A549 (cell line): ENCODE measurements around the gene HMG20A. TPM values are rescaled to one million over a fixed set of nuclear protein-coding genes. Genes with fewer than 3 reads are reported as not detected.

Source experiments
- ATAC-seq, 2 experiments: fragments of 200-7000 bp in 1 of 2; fragments of >200 bp in 1 of 2; cut with Nextera tagmentation in 1 of 2; cut with Tn5 transposase in 1 of 2; 3 replicates each; pipeline versions ENCODE4 v1.8.0 to v1.9.1; 2018 to 2020; ENCODE audit warnings: mild to moderate bottlenecking in 1 of 2, moderate library complexity in 1 of 2
- CTCF ChIA-PET: fragments of 300-600 bp; sonication (Branson Sonifier 250); formaldehyde crosslinking; extraction: SDS; loops from one replicate; lab custom pipeline; 2021; ENCODE audit warnings: antibody characterized with exemption, inconsistent platforms; lab: Yijun Ruan, JAX
- POLR2A ChIA-PET: fragments of 350-600 bp; formaldehyde crosslinking; extraction: SDS; loops from one replicate; lab custom pipeline; 2021; ENCODE audit warnings: antibody characterized with exemption, inconsistent platforms; lab: Yijun Ruan, JAX
- DNase-seq, 2 experiments: peaks; one replicate each; pipeline versions ENCODE4 v3.0.0 to v3.0.0-alpha.2; 2011 to 2016; ENCODE audit warnings: low read depth in 1 of 2, low spot score in 1 of 2
- FAIRE-seq: peaks from 2 replicates; lab custom pipeline; 2011; peaks lifted over from hg19 to GRCh38; lab: Jason Lieb, UNC
- H3K27ac ChIP-seq, 2 experiments: fragments of >200 bp; sonication (Bioruptor Twin); formaldehyde crosslinking; 3 replicates each; pipeline ENCODE4 v1.5.1; 2016 to 2017
- H3K4me1 ChIP-seq: fragments of >200 bp; sonication (Bioruptor Twin); formaldehyde crosslinking; 3 replicates; pipeline ENCODE4 v1.6.1; 2016
- H3K4me2 ChIP-seq: fragments of >200 bp; sonication (Bioruptor Twin); formaldehyde crosslinking; 3 replicates; pipeline ENCODE4 v1.6.1; 2016
- H3K4me3 ChIP-seq: fragments of >200 bp; sonication (Bioruptor Twin); formaldehyde crosslinking; 3 replicates; pipeline ENCODE4 v1.5.1; 2016
- H3K9me3 ChIP-seq: fragments of >200 bp; sonication (Bioruptor Twin); formaldehyde crosslinking; 3 replicates; pipeline ENCODE4 v1.6.1; 2016
- CBX2 ChIP-seq: fragments of 200-600 bp; sonication (generic); IDR thresholded peaks from 2 replicates; pipeline ENCODE4 v1.6.1; 2016; ENCODE audit warnings: low read depth, mild to moderate bottlenecking, borderline replicate concordance
- CBX8 ChIP-seq: fragments of 200-600 bp; sonication (generic); IDR thresholded peaks from 2 replicates; pipeline ENCODE4 v1.6.1; 2016
- CHD2 ChIP-seq: fragments of 150-350 bp; IDR thresholded peaks from 2 replicates; pipeline ENCODE4 v1.6.1; 2014; ENCODE audit warnings: low read length; ENCODE audit not compliant: partially characterized antibody
- CHD4 ChIP-seq: fragments of 200-600 bp; sonication (generic); IDR thresholded peaks from 2 replicates; pipeline ENCODE4 v1.6.1; 2016; ENCODE audit warnings: antibody characterized with exemption, mild to moderate bottlenecking, borderline replicate concordance
- E2F6 ChIP-seq: IDR thresholded peaks from 2 replicates; pipeline ENCODE4 v1.6.1; 2012; ENCODE audit warnings: low read depth, borderline replicate concordance
- EHF ChIP-seq: fragments of 250-450 bp; sonication (Bioruptor Pico); IDR thresholded peaks from 2 replicates; pipeline ENCODE4 v1.5.0; 2020; ENCODE audit warnings: mild to moderate bottlenecking
- ELK1 ChIP-seq: fragments of 150-350 bp; IDR thresholded peaks from 2 replicates; pipeline ENCODE4 v1.6.1; 2014; ENCODE audit warnings: low read depth, mild to moderate bottlenecking, low read length
- FOSB ChIP-seq: fragments of 250-450 bp; sonication (Bioruptor Pico); IDR thresholded peaks from 2 replicates; pipeline ENCODE4 v1.5.0; 2020; ENCODE audit warnings: mild to moderate bottlenecking, moderate library complexity
- GATA3 ChIP-seq: IDR thresholded peaks from 2 replicates; pipeline ENCODE4 v1.6.1; 2012; ENCODE audit warnings: borderline replicate concordance
- HES2 ChIP-seq: fragments of >200 bp; sonication (Bioruptor Twin); formaldehyde crosslinking; IDR thresholded peaks from 2 replicates; pipeline ENCODE4 v1.6.1; 2016
- HMGXB4 ChIP-seq: fragments of 250-450 bp; sonication (Bioruptor Pico); IDR thresholded peaks from 2 replicates; pipeline ENCODE4 v1.5.0; 2021; ENCODE audit warnings: mild to moderate bottlenecking, moderate library complexity, borderline replicate concordance
- HOXA7 ChIP-seq: fragments of 250-450 bp; sonication (Bioruptor Pico); IDR thresholded peaks from 2 replicates; pipeline ENCODE4 v1.5.0; 2020; ENCODE audit warnings: mild to moderate bottlenecking, moderate library complexity
- JUN ChIP-seq, 2 experiments: fragments of >200 bp; sonication (Bioruptor Twin); formaldehyde crosslinking; IDR thresholded peaks; 2 replicates in 1 of 2; 3 replicates in 1 of 2; pipeline ENCODE4 v1.6.1; 2016 to 2017
- JUNB ChIP-seq: fragments of >200 bp; sonication (Bioruptor Twin); formaldehyde crosslinking; IDR thresholded peaks from 2 replicates; pipeline ENCODE4 v1.6.1; 2016
- MAZ ChIP-seq: fragments of 150-350 bp; IDR thresholded peaks from 2 replicates; pipeline ENCODE4 v1.6.1; 2014; ENCODE audit warnings: antibody characterized with exemption, low read depth, low read length, borderline replicate concordance
- MYC ChIP-seq: IDR thresholded peaks from 2 replicates; pipeline ENCODE4 v1.6.1; 2012; ENCODE audit warnings: mild to moderate bottlenecking, inconsistent platforms, low read length, improper control_type of control experiment, borderline replicate concordance
- NFE2L2 ChIP-seq: fragments of 150-350 bp; conservative IDR thresholded peaks from 2 replicates; pipeline ENCODE4 v1.6.1; 2014; ENCODE audit warnings: low read length
- PBX3 ChIP-seq: IDR thresholded peaks from 2 replicates; pipeline ENCODE4 v1.6.1; 2012
- PHF8 ChIP-seq: fragments of 200-600 bp; sonication (generic); IDR thresholded peaks from 2 replicates; pipeline ENCODE4 v1.6.1; 2016; ENCODE audit warnings: low read depth, mild to moderate bottlenecking, antibody characterized with exemption, moderate library complexity, borderline replicate concordance
- POLR2AphosphoS2 ChIP-seq: conservative IDR thresholded peaks from 2 replicates; pipeline ENCODE4 v1.6.1; 2012; ENCODE audit warnings: low read length, improper control_type of control experiment, inconsistent platforms
- RAD21 ChIP-seq, 2 experiments: fragments of >200 bp in 1 of 2; sonication (Bioruptor Twin) in 1 of 2; formaldehyde crosslinking in 1 of 2; IDR thresholded peaks in 1 of 2; conservative IDR thresholded peaks in 1 of 2; 2 replicates in 1 of 2; 3 replicates in 1 of 2; pipeline ENCODE4 v1.6.1; 2012 to 2018; ENCODE audit warnings: inconsistent platforms in 1 of 2
- RARB ChIP-seq: fragments of 250-450 bp; sonication (Bioruptor Pico); IDR thresholded peaks from 2 replicates; pipeline ENCODE4 v1.8.0; 2021; ENCODE audit warnings: mild to moderate bottlenecking, moderate library complexity
- RCOR1 ChIP-seq: fragments of 150-350 bp; IDR thresholded peaks from 2 replicates; pipeline ENCODE4 v1.6.1; 2014; ENCODE audit warnings: antibody characterized with exemption, low read length, low read depth
- RFX5 ChIP-seq: fragments of 450-650 bp; IDR thresholded peaks from 2 replicates; pipeline ENCODE4 v1.7.1; 2014; ENCODE audit warnings: antibody characterized with exemption, mild to moderate bottlenecking, moderate library complexity
- RNF2 ChIP-seq: fragments of 200-600 bp; sonication (generic); IDR thresholded peaks from 2 replicates; pipeline ENCODE4 v1.6.1; 2016; ENCODE audit warnings: low read depth, mild to moderate bottlenecking, antibody characterized with exemption, moderate library complexity, borderline replicate concordance
- SREBF2 ChIP-seq: fragments of 450-650 bp; IDR thresholded peaks from 2 replicates; pipeline ENCODE4 v1.6.1; 2014; ENCODE audit warnings: mild to moderate bottlenecking, moderate library complexity
- TFCP2L1 ChIP-seq: fragments of 250-450 bp; sonication (Bioruptor Pico); IDR thresholded peaks from 2 replicates; pipeline ENCODE4 v1.5.0; 2021; ENCODE audit warnings: mild to moderate bottlenecking
- TP53 ChIP-seq: fragments of 250-450 bp; sonication (Bioruptor Pico); IDR thresholded peaks from 2 replicates; pipeline ENCODE4 v1.5.0; 2021; ENCODE audit warnings: mild to moderate bottlenecking, moderate library complexity
- ZC3H11A ChIP-seq: fragments of 450-650 bp; IDR thresholded peaks from 2 replicates; pipeline ENCODE4 v1.6.1; 2014; ENCODE audit warnings: antibody characterized with exemption, mild to moderate bottlenecking
- ZFP36 ChIP-seq: fragments of 450-650 bp; IDR thresholded peaks from 2 replicates; pipeline ENCODE4 v1.6.1; 2014; ENCODE audit warnings: borderline replicate concordance; ENCODE audit not compliant: partially characterized antibody
- ZSCAN20 ChIP-seq: fragments of 250-450 bp; sonication (Bioruptor Pico); IDR thresholded peaks from 2 replicates; pipeline ENCODE4 v1.8.0; 2022; ENCODE audit warnings: mild to moderate bottlenecking, moderate library complexity
- WGBS: methylation state at CpG from one replicate; pipeline ENCODE4 v1.1.6; 2017; ENCODE audit errors: missing lambda C conversion rate; 5-methylcytosine and 5-hydroxymethylcytosine counted together
- polyA plus RNA-seq, 4 experiments: library from polyadenylated mRNA; depleted of rRNA in 3 of 4; stranded (reverse); fragments of >200 nt; fragmentation: RNase III in 1 of 4; extraction: RNeasy Plus Mini Kit Qiagen cat#74134 plus additional on column Dnase treatment in 1 of 4; gene quantifications; 2 replicates in 3 of 4; 3 replicates in 1 of 4; pipeline ENCODE4 v1.2.3, GENCODE V29; 2011 to 2017

The HMG20A gene
- polyA plus RNA-seq, 2 of the 4 experiments (the other 2 are of a cell fraction) = 29.5 to 85.1 TPM

GRCh38 chr15:77493324-77493907 lies 72.7 kb downstream of the HMG20A start:
- POLR2A ChIA-PET = no interaction called here
- H3K4me2 ChIP-seq = no peak overlapping the region
- peaks cover 11% of the 10 kb centered on the region; the same call in 2 of the 3 replicates for H3K4me1 ChIP-seq
- 88% methylated on average over 3 of the region's 3 CpGs for WGBS
- FAIRE-seq (no peak), DNase-seq (no peak), ATAC-seq (no peak)
- H3K4me3 ChIP-seq = no peak overlapping the region
- no peak overlapping the region for H3K27ac ChIP-seq
- CTCF ChIA-PET = interaction anchor here (1.0 to 12.7 kb wide), 7 partner anchors 15 to 387 kb away, joined by 3 to 192 read pairs (median 22); no protein-coding TSS in a partner anchor
- TF ChIP-seq TFCP2L1 (no peak), TP53 (CRISPR knock-in tag) (no peak), ELK1 (no peak), PBX3 (no peak), RAD21 (conservative IDR thresholded peaks at IDR 0.05 in 1 of 2, IDR thresholded peaks at IDR 0.05 in 1 of 2) (no peak), ZC3H11A (no peak), SREBF2 (no peak), EHF (CRISPR knock-in tag) (no peak), RARB (CRISPR knock-in tag) (no peak), CBX8 (no peak), RCOR1 (no peak), CHD2 (no peak), GATA3 (no peak), HES2 (no peak), POLR2AphosphoS2 (no peak), MYC (no peak), FOSB (CRISPR knock-in tag) (no peak), CHD4 (no peak), RNF2 (no peak), ZSCAN20 (CRISPR knock-in tag) (no peak)
- no peaks in the 10 kb centered on the region for H3K9me3 ChIP-seq

- POLR2A ChIA-PET = no interaction called here
- CTCF ChIA-PET = interaction anchor here (0.9 to 12.7 kb wide), 10 partner anchors 11 to 388 kb away, joined by 3 to 192 read pairs (median 7); no protein-coding TSS in a partner anchor
- TF ChIP-seq HMGXB4 (CRISPR knock-in tag) (no peak), NFE2L2 (no peak), JUNB (no peak), JUN (IDR thresholded peaks at IDR 0.05) (no peak), PHF8 (no peak), MAZ (no peak), MYC (no peak), RARB (CRISPR knock-in tag) (no peak), RFX5 (no peak), HOXA7 (no peak), CBX2 (no peak), ZFP36 (no peak), E2F6 (no peak), SREBF2 (no peak)
These were observed 73.6 kb downstream of the HMG20A start for GRCh38 chr15:77494073-77494867.

More at GRCh38 chr15:77494073-77494867, 73.6 kb downstream of the HMG20A start:
- no peak for ATAC-seq
- DNase-seq = no peak
- no peak overlapping the region for H3K27ac ChIP-seq
- WGBS = 76% methylated on average over 2 of the region's 2 CpGs
- H3K4me1 ChIP-seq = peaks cover 11% of the 10 kb centered on the region; the same call in 2 of the 3 replicates
- no peaks in the 10 kb centered on the region for H3K9me3 ChIP-seq
- no peak for FAIRE-seq
- no peak overlapping the region for H3K4me2 ChIP-seq
- H3K4me3 ChIP-seq = no peak overlapping the region
